Parathyroid adenoma (tissue), 2 donors: ENCODE data around the gene CFDP1.

Source experiments
- H2AFZ ChIP-seq: fragments of 300-600 bp; sonication (generic); one replicate; pipeline ENCODE4 v1.7.0; 2017; ENCODE audit warnings: antibody characterized with exemption, mild to moderate bottlenecking
- H3K27ac ChIP-seq: fragments of 300-600 bp; sonication (generic); one replicate; pipeline ENCODE4 v1.7.0; 2017
- H3K27me3 ChIP-seq: fragments of 300-600 bp; sonication (generic); one replicate; pipeline ENCODE4 v1.7.0; 2017; ENCODE audit warnings: low read length; ENCODE audit not compliant: control insufficient read depth, insufficient read depth
- H3K36me3 ChIP-seq: fragments of 300-600 bp; sonication (generic); one replicate; pipeline ENCODE4 v1.7.0; 2017; ENCODE audit warnings: low read length; ENCODE audit not compliant: control insufficient read depth, insufficient read depth
- H3K4me1 ChIP-seq: fragments of 300-600 bp; sonication (generic); one replicate; pipeline ENCODE4 v1.7.0; 2017; ENCODE audit warnings: control low read depth
- H3K4me2 ChIP-seq: fragments of 300-600 bp; sonication (generic); one replicate; pipeline ENCODE4 v1.7.0; 2017; ENCODE audit warnings: low read length
- H3K4me3 ChIP-seq: fragments of 300-600 bp; sonication (generic); one replicate; pipeline ENCODE4 v1.7.0; 2017; ENCODE audit warnings: low read depth, low read length
- H3K79me2 ChIP-seq: fragments of 300-600 bp; sonication (generic); one replicate; pipeline ENCODE4 v1.7.0; 2017; ENCODE audit warnings: control low read depth
- H3K9ac ChIP-seq: fragments of 300-600 bp; sonication (generic); one replicate; pipeline ENCODE4 v1.7.0; 2017; ENCODE audit warnings: mild to moderate bottlenecking
- H3K9me3 ChIP-seq: fragments of 300-600 bp; sonication (generic); one replicate; pipeline ENCODE4 v1.7.0; 2017; ENCODE audit warnings: low read length; ENCODE audit not compliant: control insufficient read depth
- CTCF ChIP-seq: fragments of 300-600 bp; sonication (generic); IDR thresholded peaks from one replicate; pipeline ENCODE4 v1.7.0; 2017; ENCODE audit warnings: antibody characterized with exemption, mild to moderate bottlenecking
- donor health status: primary hyperparathyroidism.

Gene CFDP1

DNA sequence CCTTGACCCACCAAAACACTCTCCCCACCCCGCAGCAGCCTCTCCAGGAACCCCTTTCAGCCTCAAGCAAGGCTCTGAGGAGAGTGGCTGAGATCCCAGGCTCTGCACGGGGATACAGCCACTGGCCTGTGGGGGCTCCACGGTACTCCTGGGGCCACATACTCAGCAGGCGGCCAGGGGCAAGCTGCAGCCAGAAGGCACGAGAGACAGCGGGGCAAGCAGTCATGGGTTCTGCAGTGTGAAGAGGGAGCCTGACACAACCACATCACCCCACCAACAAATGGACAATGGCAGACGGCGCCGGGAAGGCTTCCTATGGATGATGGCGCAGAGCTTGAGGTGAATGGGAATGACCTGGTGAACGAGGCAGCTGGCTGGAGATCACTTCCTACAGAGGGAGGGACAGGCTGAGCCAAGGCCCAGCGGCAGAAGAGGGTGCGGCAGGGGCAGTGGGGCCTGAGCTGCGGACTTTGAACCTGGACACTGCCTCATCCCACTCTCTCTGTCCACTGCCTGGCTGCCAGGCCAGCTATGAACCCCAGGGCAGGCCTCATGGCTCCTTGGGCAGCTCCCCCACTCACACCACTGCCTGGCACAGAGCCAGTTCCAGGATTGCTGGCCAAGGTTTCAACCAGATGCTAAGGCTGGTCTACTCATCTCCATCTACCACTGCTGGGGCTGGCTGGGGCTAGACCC is 171.1 kb downstream of the CFDP1 start:
- H3K27me3 ChIP-seq = no peaks in the 10 kb centered on the region
- H3K4me2 ChIP-seq = no peak overlapping the region
- H3K4me1 ChIP-seq = peaks cover 28% of the 10 kb centered on the region
- no peak overlapping the region for H3K9ac ChIP-seq
- H3K9me3 ChIP-seq = no peaks in the 10 kb centered on the region
- no peak overlapping the region for H3K27ac ChIP-seq
- no peak for TF ChIP-seq CTCF
- H2AFZ ChIP-seq = no peak overlapping the region
- peaks cover 55% of the 10 kb centered on the region for H3K79me2 ChIP-seq
- H3K4me3 ChIP-seq = no peak overlapping the region
- no peaks in the 10 kb centered on the region for H3K36me3 ChIP-seq

- Histone ChIP-seq H3K4me2 (no peak overlapping the region), H3K36me3 (no peaks in the 10 kb centered on the region), H3K27me3 (no peaks in the 10 kb centered on the region), H3K4me3 (no peak overlapping the region), H2AFZ (no peak overlapping the region), H3K79me2 (peaks cover 61% of the 10 kb centered on the region), H3K9me3 (no peaks in the 10 kb centered on the region), H3K9ac (no peak overlapping the region), H3K27ac (no peak overlapping the region), H3K4me1 (peaks cover 30% of the 10 kb centered on the region)
- no peak for TF ChIP-seq CTCF
Observed at GRCh38 chr16:75261590-75262078, 171.7 kb downstream of the CFDP1 start.

- TF ChIP-seq CTCF = no peak
- H3K9me3 ChIP-seq = no peaks in the 10 kb centered on the region
- H2AFZ ChIP-seq = no peak overlapping the region
- H3K4me1 ChIP-seq = peaks cover 26% of the 10 kb centered on the region
- no peak overlapping the region for H3K27ac ChIP-seq
- no peaks in the 10 kb centered on the region for H3K27me3 ChIP-seq
- no peak overlapping the region for H3K4me3 ChIP-seq
- no peak overlapping the region for H3K9ac ChIP-seq
- no peaks in the 10 kb centered on the region for H3K36me3 ChIP-seq
- no peak overlapping the region for H3K4me2 ChIP-seq
- H3K79me2 ChIP-seq = peaks cover 68% of the 10 kb centered on the region
Observed at GRCh38 chr16:75260851-75261589, 172.3 kb downstream of the CFDP1 start.

- H2AFZ ChIP-seq = no peak overlapping the region
- no peak overlapping the region for H3K4me3 ChIP-seq
- H3K9ac ChIP-seq = no peak overlapping the region
- TF ChIP-seq CTCF = no peak
- H3K27me3 ChIP-seq = no peaks in the 10 kb centered on the region
- H3K9me3 ChIP-seq = no peaks in the 10 kb centered on the region
- H3K36me3 ChIP-seq = no peaks in the 10 kb centered on the region
- H3K4me1 ChIP-seq = peaks cover 31% of the 10 kb centered on the region
- no peak overlapping the region for H3K4me2 ChIP-seq
- peaks cover 78% of the 10 kb centered on the region for H3K79me2 ChIP-seq
- H3K27ac ChIP-seq = no peak overlapping the region
Observed at GRCh38 chr16:75258807-75259141, 174.5 kb downstream of the CFDP1 start.
